ENCODE measurements around the gene CYTIP. TPM values are rescaled to one million over a fixed set of nuclear protein-coding genes. Genes with fewer than 3 reads are reported as not detected.

The CYTIP gene
- total and polyA plus RNA-seq, 2 donors from 2014 or later: 3.5 to 24.0 TPM

GRCh38 chr2:157426477-157426994, 17.4 kb downstream of the CYTIP start:
- Histone ChIP-seq H3K27ac (ENCODE audit: low read depth in 2 of 2, low read length in 2 of 2) (no peak overlapping the region), H3K4me3 (ENCODE audit: low read length in 3 of 3) (no peak overlapping the region), H3K9me3 (ENCODE audit: control insufficient read depth in 2 of 3, insufficient read depth in 1 of 3, low read length in 3 of 3) (no peaks in the 10 kb centered on the region), H3K36me3 (ENCODE audit: control insufficient read depth in 2 of 3, insufficient read depth in 3 of 3, low read length in 3 of 3) (no peaks in the 10 kb centered on the region), H3K4me1 (ENCODE audit: control insufficient read depth in 2 of 3, insufficient read depth in 2 of 3, low read depth in 1 of 3, low read length in 3 of 3) (no peaks in the 10 kb centered on the region), H3K9ac (ENCODE audit: low read length in 3 of 3) (no peak overlapping the region), H3K27me3 (ENCODE audit: control insufficient read depth, insufficient read depth, low read length) (no peaks in the 10 kb centered on the region)
- DNase-seq: no peak
- intact Hi-C loops (cut with DNase I): no loop called here
- TF ChIP-seq, protein P1, sequence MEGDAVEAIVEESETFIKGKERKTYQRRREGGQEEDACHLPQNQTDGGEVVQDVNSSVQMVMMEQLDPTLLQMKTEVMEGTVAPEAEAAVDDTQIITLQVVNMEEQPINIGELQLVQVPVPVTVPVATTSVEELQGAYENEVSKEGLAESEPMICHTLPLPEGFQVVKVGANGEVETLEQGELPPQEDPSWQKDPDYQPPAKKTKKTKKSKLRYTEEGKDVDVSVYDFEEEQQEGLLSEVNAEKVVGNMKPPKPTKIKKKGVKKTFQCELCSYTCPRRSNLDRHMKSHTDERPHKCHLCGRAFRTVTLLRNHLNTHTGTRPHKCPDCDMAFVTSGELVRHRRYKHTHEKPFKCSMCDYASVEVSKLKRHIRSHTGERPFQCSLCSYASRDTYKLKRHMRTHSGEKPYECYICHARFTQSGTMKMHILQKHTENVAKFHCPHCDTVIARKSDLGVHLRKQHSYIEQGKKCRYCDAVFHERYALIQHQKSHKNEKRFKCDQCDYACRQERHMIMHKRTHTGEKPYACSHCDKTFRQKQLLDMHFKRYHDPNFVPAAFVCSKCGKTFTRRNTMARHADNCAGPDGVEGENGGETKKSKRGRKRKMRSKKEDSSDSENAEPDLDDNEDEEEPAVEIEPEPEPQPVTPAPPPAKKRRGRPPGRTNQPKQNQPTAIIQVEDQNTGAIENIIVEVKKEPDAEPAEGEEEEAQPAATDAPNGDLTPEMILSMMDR (IDR thresholded peaks at IDR 0.05; ENCODE audit: borderline replicate concordance, extremely low read depth, insufficient read depth): no peak
- no peak for FAIRE-seq

DNA sequence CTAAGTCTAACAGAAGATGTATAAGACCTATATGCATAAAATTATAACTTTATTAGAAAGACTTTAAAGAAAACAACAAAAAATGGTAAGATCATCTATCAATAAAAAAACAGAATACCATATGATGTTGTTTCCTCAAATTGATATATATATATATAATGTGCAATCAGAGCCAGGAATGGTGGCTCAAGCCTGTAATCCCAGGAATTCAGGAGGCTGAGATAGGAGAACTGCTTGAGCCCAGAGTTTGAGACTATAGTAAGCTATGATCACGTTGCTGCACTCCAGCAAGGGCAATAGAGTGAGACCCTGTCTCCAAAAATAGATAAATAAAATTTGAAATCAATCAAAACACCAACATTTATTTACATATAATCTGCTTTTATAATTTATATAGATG, 19.5 kb downstream of the CYTIP start:
- Histone ChIP-seq H3K4me1 (ENCODE audit: control insufficient read depth in 2 of 3, insufficient read depth in 2 of 3, low read depth in 1 of 3, low read length in 3 of 3) (no peaks in the 10 kb centered on the region), H3K4me3 (ENCODE audit: low read length in 3 of 3) (no peak overlapping the region), H3K9me3 (ENCODE audit: control insufficient read depth in 2 of 3, insufficient read depth in 1 of 3, low read length in 3 of 3) (no peaks in the 10 kb centered on the region), H3K9ac (ENCODE audit: low read length in 3 of 3) (no peak overlapping the region), H3K27me3 (ENCODE audit: control insufficient read depth, insufficient read depth, low read length) (no peaks in the 10 kb centered on the region), H3K36me3 (ENCODE audit: control insufficient read depth in 2 of 3, insufficient read depth in 3 of 3, low read length in 3 of 3) (no peaks in the 10 kb centered on the region), H3K27ac (ENCODE audit: low read depth in 2 of 2, low read length in 2 of 2) (no peak overlapping the region)
- intact Hi-C loops (cut with DNase I): no loop called here
- TF ChIP-seq, protein P1 (IDR thresholded peaks at IDR 0.05; ENCODE audit: borderline replicate concordance, extremely low read depth, insufficient read depth): no peak
- DNase-seq: no peak
- FAIRE-seq: no peak

DNA sequence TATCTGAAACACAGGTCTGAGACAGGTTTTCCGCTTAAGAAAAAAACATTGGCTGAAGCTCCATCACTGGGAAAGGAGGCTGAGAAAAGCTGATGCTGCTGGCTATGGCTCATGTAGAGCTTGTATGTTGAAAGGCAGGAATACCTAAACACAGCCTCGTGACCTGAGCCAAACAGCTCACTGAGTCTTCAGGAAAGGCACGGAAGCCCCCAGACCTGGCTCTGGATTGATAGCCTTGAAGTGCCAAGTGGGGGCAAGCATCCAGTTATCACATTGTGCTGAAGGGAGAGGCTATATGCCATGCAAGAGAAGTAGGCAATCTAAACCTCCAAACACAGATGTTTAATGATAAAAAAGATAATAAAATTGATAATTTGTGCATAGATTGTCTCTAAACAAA, 21.9 kb downstream of the CYTIP start:
- TF ChIP-seq, protein P1 (IDR thresholded peaks at IDR 0.05; ENCODE audit: borderline replicate concordance, extremely low read depth, insufficient read depth): no peak
- H3K9ac ChIP-seq (ENCODE audit: low read length in 3 of 3): no peak overlapping the region
- no peaks in the 10 kb centered on the region for H3K27me3 ChIP-seq (ENCODE audit: control insufficient read depth, insufficient read depth, low read length)
- no peaks in the 10 kb centered on the region for H3K4me1 ChIP-seq (ENCODE audit: control insufficient read depth in 2 of 3, insufficient read depth in 2 of 3, low read depth in 1 of 3, low read length in 3 of 3)
- no peak overlapping the region for H3K27ac ChIP-seq (ENCODE audit: low read depth in 2 of 2, low read length in 2 of 2)
- FAIRE-seq (no peak), DNase-seq (no peak)
- H3K36me3 ChIP-seq (ENCODE audit: control insufficient read depth in 2 of 3, insufficient read depth in 3 of 3, low read length in 3 of 3): no peaks in the 10 kb centered on the region
- no peaks in the 10 kb centered on the region for H3K9me3 ChIP-seq (ENCODE audit: control insufficient read depth in 2 of 3, insufficient read depth in 1 of 3, low read length in 3 of 3)
- no peak overlapping the region for H3K4me3 ChIP-seq (ENCODE audit: low read length in 3 of 3)
- intact Hi-C loops (cut with DNase I): no loop called here
